CD4-positive, alpha-beta T cell treated with Interleukin-2 at 100 ng/mL for 4 hours (primary cell): ENCODE data around the gene OMP.

Source experiments
- DNase-seq: peaks from one replicate; pipeline ENCODE4 v3.0.0-alpha.2; 2020; ENCODE audit warnings: low spot score

OMP gene

DNA sequence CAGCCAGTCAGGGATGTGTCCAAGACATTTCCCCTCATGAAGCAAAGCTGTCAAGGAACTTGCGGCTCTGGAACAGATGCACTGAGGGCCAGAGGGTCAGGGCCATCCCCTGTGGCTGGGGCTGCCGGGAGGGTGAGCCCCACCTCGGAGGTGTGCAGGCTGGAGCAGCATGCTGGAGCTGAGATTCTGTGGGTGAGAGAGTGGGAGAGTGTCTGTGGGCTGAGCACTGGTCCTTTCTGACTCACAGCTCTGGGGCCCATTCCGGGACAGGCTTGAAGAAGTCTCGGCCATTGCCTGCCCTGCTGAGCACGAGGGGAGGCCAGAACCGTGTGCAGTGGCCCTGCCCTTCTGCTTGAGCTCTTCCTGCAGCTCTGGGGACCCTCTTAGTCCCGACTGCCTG, 2.1 kb downstream of the OMP start:
- no peak for DNase-seq

DNA sequence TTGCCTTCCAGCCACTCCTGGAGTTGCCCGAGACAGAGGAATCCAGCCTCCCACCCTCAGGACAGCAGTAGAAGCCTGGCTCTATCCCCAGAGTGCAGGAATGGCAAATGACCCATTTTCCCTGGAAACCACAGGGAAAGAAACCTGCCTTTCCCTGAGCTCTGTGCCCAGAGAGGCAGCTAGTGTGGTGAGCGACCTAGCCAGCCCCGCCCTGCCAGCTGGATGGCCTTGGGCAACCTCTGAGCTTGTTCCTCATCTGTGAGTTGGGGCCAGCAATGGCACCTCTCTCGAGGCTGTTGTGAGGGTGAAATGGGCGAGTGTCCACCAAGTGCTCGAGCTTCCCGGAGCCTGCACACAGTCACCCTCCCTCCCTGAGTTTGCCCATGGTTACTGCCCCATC, 3.7 kb downstream of the OMP start:
- DNase-seq: no peak

DNA sequence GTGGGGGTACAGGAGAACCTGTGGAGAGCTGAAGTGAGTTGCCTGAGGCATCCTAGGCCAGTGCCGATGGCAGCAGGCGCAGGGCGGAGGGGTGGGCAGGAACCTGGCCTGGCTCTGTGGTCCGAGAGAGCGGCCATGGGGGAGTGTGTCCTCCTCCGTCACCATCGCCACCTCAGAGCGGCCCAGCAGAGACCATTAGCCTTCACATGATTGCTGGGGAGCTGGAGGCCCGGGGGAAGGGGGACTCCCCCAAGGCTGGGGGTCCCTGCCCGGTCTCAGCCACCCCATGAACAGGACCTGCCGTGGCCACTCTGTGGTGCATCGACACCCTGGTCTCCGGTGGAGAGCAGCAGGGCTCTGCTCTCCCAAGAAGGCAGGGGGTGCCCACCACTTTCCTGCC, 4.1 kb downstream of the OMP start:
- DNase-seq: no peak

DNA sequence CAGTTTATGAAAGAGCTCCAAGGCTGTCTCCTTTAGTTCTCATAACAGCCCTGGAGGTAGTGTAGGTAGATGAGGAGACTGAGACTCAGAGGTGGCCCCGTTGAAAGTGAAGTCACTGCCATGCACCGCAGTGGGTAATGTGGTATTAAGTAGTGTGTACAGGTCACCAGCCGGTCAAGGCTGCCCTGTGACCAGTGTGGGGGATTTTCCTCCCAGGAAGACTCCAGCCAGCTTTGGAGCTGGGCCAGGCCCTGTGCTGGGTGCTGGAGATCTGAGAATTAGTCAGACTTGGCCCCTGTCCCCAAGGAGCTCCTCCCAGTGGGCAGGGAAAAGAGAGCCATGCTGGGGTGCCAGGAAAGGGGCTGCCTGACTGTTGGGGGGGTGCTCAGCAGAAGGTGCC, 5.3 kb downstream of the OMP start:
- no peak for DNase-seq

DNA sequence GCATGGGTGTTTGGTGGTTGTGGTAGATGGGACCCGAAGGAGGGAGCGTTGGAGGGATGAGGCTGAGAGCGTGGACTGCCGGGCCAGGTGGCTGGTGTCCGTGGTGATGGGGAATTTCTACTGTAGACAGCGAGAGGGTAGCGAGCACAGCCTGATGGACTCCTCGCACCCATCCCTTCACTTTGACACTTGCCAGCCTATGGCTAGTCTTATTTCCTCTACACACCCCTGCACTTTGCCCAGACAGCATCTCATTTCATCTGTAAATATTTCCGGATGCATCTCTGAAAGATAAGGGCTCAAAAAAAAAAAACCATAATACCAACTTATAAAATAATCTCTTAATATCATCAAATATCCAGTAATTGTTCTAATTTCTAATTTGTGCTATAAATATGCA, 5.8 kb downstream of the OMP start:
- no peak for DNase-seq

DNA sequence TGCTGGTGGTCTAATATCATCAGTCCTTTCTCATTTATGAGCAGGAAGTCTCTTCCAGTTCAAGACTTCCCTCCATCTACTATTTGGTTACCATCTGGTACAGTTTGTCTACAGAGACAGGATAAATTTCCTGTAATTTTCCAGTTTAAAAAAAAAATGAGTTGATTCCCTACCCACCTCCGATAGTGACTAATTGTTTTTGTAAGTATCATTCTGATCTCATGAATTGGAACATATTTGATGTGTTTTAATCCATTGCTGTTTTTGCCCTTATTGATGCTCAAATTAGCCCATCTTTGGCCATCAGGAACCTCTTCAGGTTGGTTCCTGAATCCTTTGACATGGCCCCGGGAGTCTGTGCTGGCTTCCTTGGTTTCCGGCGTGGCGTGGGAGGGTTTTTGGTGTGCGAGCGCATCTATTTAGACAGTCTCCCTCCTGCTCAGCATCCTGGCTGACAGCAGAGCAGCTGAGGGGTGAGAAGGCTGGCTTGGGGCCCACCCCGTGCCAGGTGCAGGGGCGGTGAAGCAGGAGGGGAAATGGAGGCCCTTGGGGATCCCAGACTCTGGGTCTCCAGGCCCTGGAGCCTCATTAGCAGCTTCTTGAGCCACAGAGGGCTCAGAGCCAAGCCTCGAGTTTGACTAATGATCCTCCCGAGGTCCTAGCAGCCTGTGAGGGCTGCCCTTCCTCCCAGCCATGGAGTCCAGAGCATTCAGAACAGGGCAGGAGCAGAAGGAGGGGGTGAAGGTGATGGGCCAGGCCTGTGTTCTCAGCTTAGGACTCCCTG, 6.8 kb downstream of the OMP start:
- DNase-seq: no peak

DNA sequence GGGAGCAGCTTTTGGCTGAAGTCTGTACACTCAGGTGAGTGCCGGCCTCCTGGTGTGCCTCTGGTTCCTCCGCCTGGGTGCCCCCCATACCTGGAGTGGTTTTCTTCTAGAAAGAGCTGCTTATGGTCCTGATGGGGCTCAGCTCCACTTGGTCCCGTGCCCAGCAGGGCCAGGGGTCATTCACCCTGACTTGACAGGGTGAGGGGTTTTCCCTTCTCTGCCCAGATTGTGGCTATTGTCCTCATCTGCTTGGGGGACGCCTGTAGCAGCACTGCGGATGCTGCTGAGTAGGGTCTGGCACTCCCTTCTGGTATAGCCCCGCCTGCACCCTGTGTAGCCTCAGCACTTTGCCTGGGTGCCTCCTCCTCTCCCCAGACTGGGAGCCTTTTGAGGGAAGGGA, 8.2 kb downstream of the OMP start:
- no peak for DNase-seq

DNA sequence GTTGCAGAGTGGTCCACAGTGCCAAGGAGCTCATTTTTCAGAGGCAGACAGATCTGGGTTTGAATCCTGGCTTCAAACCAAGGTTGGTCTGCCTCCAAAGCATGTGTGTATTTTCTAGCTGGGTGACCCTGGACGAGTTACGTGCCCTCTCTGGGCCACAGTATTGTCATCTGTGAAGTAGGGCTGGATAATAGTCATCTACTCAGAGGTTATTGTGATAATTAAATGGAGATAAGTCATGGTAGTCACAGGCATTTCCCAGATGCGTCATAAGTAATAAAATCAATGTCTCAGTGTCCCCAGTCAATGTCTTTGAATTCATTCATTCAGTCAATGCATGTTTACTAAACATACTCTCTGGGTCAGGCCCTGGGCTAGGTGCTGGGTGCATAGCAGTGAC, 8.6 kb downstream of the OMP start:
- DNase-seq: no peak

DNA sequence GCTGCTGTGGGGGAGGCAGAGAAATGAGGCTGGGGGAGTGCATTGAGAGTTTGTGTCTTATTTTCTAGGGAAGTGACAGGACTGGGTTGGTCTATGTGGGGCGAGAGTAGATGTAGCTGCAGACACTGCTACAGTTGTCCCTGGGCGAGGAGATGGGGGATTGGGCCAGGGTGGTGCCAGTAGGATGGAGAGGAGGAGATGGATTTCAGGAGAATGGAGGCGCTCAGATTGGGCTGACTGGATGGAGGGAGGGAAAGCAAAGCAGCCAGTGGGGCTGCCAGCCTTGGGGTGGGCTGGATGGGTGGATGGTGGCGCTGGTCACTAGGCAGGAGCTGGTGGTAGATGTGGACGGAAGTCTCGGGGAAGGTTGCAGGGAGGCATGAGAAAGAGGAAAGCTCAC, 9.3 kb downstream of the OMP start:
- no peak for DNase-seq

DNA sequence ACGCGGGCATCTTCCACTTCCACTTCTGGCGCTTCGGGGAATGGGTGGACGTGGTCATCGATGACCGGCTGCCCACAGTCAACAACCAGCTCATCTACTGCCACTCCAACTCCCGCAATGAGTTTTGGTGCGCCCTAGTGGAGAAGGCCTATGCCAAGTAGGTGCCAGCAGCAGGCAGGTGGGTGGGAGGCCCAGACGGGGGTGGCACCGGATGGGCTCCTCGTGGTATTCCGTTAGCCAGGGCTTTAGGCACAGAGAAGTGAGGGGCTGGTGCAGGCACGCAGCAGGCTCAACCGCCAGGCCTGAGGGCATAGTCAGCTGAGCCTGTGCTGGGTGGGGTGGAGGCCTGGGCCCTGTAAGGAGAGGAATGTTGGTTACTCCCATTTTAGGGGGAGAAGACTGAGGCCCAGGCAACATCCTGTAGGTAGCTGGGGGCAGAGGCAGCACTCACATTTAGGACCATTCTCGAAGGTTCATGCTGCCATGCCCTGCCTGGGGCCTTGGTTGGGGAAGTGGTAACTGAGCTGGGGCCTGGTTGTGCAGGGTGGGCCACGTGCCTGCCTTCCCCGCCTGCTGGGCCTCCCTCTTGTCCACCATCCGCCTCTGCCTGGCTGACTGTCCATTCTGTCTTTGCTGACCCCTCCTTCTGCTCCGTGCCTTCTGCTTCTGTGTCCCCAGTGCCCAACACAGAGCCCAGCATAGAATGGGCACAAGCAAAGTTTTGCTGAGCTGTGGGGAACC, 10.2 kb downstream of the OMP start:
- DNase-seq: no peak

DNA sequence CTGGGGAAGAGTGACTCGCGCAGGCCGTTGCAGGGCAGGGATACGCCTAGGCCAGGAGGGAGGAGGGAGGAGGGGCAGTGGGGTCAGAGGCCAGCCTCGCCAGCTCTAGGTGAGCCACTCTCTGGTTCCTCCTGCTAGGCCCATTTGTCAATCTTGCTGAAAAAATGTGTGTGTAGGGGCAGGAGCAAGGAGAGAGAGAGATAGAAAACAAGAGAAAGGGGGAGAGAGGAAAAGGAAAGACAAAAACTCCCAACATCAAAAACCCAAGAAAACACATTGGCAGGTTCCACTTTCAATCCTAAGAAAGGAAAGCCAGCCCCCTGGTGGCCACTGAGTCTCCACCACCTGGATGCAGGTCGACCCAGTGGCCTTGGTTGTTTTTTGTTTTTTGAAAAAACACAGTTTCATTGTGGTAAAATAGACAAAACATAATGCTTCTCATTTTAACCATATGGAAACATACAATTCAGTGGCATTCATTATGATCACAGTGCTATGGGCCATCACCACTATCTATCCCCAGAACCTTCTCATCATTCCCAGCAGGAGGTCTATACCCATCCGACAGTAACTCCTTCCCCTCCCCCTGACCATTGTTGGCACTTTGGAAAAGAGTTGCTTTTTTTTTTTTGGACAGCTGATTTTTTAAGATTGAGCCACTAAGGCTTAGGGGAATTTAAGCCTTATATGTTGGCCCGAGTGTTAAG, 10.9 kb downstream of the OMP start:
- no peak for DNase-seq

DNA sequence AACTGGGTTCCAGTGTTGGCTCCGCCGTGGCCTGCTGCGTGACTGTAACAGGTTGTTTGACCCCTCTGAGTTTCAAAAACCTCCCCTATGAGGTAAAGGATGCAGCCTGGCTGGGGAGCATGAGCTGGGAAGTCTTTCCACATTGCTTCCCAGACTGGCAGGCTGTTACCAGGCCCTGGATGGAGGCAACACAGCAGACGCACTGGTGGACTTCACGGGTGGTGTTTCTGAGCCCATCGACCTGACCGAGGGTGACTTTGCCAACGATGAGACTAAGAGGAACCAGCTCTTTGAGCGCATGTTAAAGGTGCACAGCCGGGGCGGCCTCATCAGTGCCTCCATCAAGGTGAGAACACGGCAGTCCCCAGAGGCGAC, 11.4 kb downstream of the OMP start:
- DNase-seq: no peak

DNA sequence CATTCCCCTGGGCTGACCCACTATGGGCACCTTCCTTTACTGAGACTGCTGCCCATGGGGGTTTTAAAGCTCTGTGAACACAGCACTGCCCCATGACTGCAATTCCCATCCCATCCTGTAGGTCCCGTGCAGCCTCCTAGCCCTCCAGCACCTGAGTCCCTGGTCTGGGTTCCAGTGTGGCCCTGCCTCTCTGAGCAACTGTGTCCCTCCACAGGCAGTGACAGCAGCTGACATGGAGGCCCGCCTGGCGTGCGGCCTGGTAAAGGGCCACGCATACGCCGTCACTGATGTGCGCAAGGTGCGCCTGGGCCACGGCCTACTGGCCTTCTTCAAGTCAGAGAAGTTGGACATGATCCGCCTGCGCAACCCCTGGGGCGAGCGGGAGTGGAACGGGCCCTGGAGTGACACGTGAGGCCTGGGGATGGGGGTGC, 12.6 kb downstream of the OMP start:
- DNase-seq: no peak

DNA sequence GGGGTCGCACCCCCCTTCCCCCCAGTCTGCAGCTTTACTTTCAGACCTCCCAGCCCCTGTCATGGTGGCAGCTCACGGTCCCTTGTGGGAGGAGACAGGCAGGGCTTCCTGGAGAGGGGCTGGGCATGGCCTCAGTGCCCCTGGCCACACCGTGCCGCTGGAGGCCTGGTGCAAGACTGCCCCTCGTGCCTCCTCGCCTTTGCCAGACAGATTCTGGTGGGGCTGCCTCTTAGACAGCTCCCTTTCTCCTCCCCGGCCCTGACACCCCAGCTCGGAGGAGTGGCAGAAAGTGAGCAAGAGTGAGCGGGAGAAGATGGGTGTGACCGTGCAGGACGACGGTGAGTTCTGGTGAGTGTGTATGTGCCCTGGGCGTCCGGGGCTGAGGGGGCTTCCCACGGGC, 13.3 kb downstream of the OMP start:
- DNase-seq: no peak

DNA sequence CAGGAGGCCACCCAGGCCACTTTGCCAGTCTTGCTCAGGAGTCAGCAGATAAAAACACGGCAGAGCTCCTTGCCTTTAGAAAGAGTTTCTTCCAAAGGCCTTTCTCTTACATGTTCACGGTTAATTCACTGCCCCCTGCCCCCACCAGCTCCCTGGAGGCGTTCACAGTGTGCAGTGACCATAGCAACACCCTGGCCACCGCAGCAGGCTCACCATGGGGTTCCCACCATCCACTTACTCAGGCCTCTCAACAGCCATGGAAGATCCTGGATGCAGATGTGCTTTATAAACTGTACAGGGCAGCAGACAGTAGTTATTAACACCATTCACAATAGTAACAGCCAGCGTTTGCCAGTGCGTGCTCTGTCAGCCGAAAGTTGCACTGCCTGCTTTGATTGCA, 14.9 kb downstream of the OMP start:
- DNase-seq: no peak

DNA sequence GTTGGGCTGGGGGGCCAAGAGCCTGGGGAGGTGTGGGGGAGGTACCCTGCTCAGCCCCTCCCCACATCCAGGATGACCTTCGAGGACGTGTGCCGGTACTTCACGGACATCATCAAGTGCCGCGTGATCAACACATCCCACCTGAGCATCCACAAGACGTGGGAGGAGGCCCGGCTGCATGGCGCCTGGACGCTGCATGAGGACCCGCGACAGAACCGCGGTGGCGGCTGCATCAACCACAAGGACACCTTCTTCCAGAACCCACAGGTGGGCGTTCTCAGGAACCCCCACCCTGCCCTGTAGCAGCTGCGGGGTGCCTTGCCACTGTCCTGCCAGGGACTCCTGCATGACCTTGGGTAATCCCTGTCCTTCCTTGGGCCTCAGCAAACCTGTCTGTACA, 15.4 kb downstream of the OMP start:
- DNase-seq: no peak

DNA sequence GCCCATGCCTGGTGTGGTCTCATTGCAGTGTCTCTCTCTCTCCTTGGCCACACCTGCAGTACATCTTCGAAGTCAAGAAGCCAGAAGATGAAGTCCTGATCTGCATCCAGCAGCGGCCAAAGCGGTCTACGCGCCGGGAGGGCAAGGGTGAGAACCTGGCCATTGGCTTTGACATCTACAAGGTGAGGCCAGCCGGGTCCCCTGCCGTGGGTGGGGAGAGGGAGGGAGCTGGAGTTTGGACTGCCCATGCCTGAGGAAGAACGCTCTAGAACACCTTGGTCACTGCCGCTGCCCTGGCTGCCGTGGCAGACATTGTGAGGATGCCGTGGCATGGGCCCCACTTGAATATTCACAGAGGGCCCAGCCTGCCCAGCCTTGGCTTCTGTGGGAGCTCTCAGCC, 16.3 kb downstream of the OMP start:
- no peak for DNase-seq

DNA sequence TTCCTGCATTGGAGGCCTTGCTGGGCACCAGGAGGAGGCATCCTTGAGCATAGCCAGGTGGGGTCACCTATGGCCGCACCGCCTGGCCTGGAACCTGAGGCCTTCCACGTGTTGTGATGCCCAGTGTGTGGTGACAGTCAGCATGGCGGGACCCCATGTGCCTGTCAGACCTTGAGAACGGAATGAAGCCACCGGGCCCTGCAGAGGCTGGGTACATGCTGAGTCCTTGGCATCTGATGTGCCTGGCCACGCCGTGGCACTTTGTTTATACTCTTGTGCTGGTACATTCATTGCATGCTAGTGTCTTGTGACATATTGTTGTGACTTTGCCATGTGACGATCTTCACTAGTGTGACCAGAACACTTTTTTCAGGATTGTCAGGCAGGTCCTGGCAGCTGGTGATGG, 16.9 kb downstream of the OMP start:
- DNase-seq: no peak

DNA sequence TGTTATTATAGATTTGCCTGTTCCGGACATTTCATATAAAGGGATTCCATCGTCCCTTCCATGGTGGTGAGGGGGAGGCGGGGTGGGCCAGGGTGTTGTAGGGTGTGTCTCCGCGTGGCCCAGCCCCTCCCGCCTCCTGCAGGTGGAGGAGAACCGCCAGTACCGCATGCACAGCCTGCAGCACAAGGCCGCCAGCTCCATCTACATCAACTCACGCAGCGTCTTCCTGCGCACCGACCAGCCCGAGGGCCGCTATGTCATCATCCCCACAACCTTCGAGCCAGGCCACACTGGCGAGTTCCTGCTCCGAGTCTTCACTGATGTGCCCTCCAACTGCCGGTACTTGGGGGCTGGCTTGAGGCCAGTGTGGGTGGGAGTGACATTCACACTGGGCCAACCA, 17.9 kb downstream of the OMP start:
- DNase-seq: no peak

DNA sequence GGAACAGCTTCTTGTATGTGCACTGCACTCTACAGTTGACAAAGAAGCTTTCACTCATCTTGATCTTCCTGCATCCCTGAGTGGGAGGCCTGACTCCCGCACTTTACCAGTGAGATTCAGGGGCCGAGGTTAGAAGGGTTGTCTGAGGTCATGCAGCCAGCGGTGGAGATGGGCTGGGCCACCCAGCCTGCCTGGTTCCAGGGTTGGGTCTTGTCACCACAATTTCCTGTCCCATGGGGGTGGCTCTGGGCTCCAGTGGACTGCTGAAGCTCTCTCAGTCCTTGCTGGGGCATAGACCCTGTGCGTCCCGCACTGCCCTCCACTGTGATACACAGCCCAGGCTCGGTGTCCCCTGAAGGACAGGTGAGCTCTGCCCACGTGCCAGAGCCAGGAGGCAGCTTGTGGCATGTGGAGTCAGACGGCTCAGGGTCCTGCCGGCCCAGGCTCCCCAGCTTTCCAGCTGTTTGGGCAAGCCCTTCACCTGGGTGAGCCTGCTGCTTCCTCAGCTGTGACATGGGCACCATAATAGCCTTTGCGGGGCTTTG, 18.5 kb downstream of the OMP start:
- no peak for DNase-seq

DNA sequence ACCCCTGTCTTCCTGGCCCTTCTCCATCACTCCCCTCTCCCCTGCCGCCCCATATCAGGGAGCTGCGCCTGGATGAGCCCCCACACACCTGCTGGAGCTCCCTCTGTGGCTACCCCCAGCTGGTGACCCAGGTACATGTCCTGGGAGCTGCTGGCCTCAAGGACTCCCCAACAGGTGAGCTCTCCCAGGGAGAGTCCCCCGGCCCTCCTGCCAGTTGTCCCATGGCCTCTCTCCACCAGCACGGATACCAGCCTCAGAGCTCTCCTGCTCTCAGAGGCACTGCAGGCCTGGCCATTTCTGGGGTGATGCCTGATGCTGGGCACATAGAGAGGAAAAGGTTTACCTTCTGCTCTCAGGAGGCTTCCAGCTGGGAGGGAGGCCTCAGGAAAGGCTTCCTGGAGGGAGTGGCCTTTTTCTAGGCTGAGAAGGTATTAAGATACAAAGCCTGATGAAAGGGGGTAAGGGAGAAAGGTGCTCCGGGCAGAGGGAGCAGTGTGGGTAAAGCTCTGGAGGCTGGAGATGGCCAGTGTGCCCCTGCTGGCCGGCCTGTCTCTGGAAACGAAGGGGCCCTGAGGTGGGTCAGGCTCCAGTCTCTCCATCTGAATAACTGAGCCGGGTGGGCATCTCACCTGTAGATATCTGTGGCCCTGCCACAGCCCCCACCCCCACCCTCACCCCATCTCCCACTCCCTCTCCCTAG, 19.4 kb downstream of the OMP start:
- DNase-seq: no peak

DNA sequence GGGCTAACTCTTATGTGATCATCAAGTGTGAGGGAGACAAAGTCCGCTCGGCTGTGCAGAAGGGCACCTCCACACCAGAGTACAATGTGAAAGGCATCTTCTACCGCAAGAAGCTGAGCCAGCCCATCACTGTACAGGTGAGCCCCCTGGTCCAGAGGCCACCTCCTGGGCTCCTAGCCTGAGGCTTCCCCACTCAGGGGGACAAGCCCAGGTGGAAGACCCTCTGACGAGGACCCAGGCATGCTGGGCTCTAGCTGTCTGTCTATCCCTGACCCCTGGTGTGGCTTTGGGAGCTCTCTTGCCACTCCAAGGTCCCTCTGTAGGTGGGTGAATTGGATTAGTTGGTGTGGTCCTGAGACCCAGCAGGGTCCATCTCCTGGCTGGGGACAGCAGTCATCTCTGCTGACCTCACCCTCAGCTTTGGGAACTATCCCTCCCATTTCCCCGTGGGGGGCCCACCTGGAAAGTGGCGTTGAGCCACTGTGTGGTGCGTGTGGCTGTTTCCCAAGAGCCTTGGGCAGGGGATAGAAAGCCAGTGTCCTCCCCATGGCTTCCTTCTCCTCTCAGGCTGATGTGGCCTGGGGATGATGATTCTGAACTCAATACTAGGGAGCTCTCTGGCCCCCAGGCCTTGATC, 20.1 kb downstream of the OMP start:
- no peak for DNase-seq
